Gastroesophageal sphincter (tissue), 4 donors: ENCODE data around the gene MARCO. TPM values are rescaled to one million over a fixed set of nuclear protein-coding genes. Genes with fewer than 3 reads are reported as not detected.

Experiments used
- ATAC-seq: fragments of 150-250 bp; one replicate; pipeline ENCODE4 v1.9.1; 2016; ENCODE audit warnings: mild to moderate bottlenecking, moderate library complexity
- H3K27ac ChIP-seq, 4 donors: fragments of 200-600 bp; sonication (generic) in 3 of 4; 1 replicate in 3 of 4; 2 replicates in 1 of 4; pipeline ENCODE4 v1.5.1; 2016 to 2019
- H3K27me3 ChIP-seq: fragments of 200-600 bp; sonication (generic); one replicate; pipeline ENCODE4 v1.5.1; 2019
- H3K36me3 ChIP-seq, 2 donors: fragments of 200-600 bp; sonication (generic); one replicate each; pipeline ENCODE4 v1.5.1; 2019; ENCODE audit warnings: control low read depth in 1 of 2
- H3K4me1 ChIP-seq, 3 donors: fragments of 200-600 bp; sonication (generic); 1 replicate in 2 of 3; 2 replicates in 1 of 3; pipeline ENCODE4 v1.5.1; 2016 to 2019; ENCODE audit warnings: control low read depth in 2 of 3
- H3K4me3 ChIP-seq, 2 donors: fragments of 200-600 bp; sonication (generic); one replicate each; pipeline ENCODE4 v1.5.1; 2019; ENCODE audit warnings: mild to moderate bottlenecking in 1 of 2, moderate library complexity in 1 of 2
- H3K9me3 ChIP-seq, 3 donors: fragments of 200-600 bp; sonication (generic); one replicate each; pipeline ENCODE4 v1.5.1; 2017 to 2019; ENCODE audit warnings: control low read depth in 2 of 3
- EP300 ChIP-seq: sonication (generic); formaldehyde crosslinking; IDR thresholded peaks from one replicate; pipeline ENCODE4 v1.6.1; 2017; ENCODE audit warnings: antibody characterized with exemption, mild to moderate bottlenecking
- POLR2A ChIP-seq, 2 donors: fragments of 450-650 bp; IDR thresholded peaks; one replicate each; pipeline ENCODE4 v1.6.1; 2017; ENCODE audit warnings: antibody characterized with exemption in 2 of 2, mild to moderate bottlenecking in 2 of 2, moderate library complexity in 1 of 2
- POLR2AphosphoS5 ChIP-seq: sonication (generic); formaldehyde crosslinking; IDR thresholded peaks from one replicate; pipeline ENCODE4 v1.6.1; 2017; ENCODE audit warnings: antibody characterized with exemption
- whole genome bisulfite sequencing, 2 donors: methylation state at CpG; one replicate each; pipeline ENCODE4 v1.1.5; 2018; ENCODE audit warnings: low coverage in 1 of 2; 5-methylcytosine and 5-hydroxymethylcytosine counted together
- total RNA-seq, 4 donors: library from RNA; depleted of rRNA; stranded (reverse); fragments of >200 nt; gene quantifications; one replicate each; pipeline ENCODE4 v1.1.0, GENCODE V29; 2016
- TF ChIP-seq, protein P1 (sequence below), 4 experiments: fragments of 200-600 bp in 2 of 4; fragments of 450-650 bp in 2 of 4; sonication (generic) in 1 of 4; IDR thresholded peaks; one replicate each; pipeline ENCODE4 v1.5.1; 2017 to 2019; ENCODE audit warnings: antibody characterized with exemption in 4 of 4, mild to moderate bottlenecking in 2 of 4, moderate library complexity in 2 of 4

The MARCO gene
- total RNA-seq, 4 donors from 2014 or later: 1.9 to 56.1 (median 24.0) TPM

- Histone ChIP-seq H3K36me3 (no peaks in the 10 kb centered on the region), H3K4me1 (no peaks in the 10 kb centered on the region), H3K9me3 (no peaks in the 10 kb centered on the region), H3K27ac (no peak overlapping the region), H3K4me3 (no peak overlapping the region), H3K27me3 (peaks cover 4% of the 10 kb centered on the region)
- ATAC-seq: no peak
- WGBS, 2 donors: 62 to 67% methylated on average over 4 to 6 of the region's 9 CpGs
- TF ChIP-seq, protein P1, sequence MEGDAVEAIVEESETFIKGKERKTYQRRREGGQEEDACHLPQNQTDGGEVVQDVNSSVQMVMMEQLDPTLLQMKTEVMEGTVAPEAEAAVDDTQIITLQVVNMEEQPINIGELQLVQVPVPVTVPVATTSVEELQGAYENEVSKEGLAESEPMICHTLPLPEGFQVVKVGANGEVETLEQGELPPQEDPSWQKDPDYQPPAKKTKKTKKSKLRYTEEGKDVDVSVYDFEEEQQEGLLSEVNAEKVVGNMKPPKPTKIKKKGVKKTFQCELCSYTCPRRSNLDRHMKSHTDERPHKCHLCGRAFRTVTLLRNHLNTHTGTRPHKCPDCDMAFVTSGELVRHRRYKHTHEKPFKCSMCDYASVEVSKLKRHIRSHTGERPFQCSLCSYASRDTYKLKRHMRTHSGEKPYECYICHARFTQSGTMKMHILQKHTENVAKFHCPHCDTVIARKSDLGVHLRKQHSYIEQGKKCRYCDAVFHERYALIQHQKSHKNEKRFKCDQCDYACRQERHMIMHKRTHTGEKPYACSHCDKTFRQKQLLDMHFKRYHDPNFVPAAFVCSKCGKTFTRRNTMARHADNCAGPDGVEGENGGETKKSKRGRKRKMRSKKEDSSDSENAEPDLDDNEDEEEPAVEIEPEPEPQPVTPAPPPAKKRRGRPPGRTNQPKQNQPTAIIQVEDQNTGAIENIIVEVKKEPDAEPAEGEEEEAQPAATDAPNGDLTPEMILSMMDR (IDR thresholded peaks at IDR 0.05): no peak
- no peak for TF ChIP-seq EP300
- TF ChIP-seq POLR2AphosphoS5: no peak
- TF ChIP-seq POLR2A (IDR thresholded peaks at IDR 0.05): no peak
Observed at GRCh38 chr2:118914721-118915453, 27.1 kb upstream of the MARCO start.

DNA sequence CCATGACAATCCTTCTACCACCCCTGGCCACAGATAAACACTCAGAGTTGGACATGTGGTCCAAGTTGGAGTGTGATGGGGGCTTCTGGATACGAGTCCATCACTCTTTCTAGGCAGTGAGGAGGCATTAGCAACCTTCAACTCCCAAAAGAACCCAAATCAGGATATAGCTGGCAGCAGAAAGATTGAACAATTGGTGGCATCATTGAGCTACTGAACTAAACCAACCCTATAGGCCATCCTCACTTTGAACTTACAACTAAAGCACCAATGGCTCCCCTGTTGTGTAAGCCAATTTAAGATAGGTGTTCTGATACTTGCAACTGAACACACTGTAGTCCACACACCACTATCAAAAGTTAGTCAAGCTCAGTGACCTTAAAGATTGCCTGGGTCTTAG, 24.0 kb upstream of the MARCO start:
- Histone ChIP-seq H3K9me3 (no peaks in the 10 kb centered on the region), H3K4me1 (no peaks in the 10 kb centered on the region), H3K27ac (no peak overlapping the region), H3K36me3 (no peaks in the 10 kb centered on the region), H3K4me3 (no peak overlapping the region), H3K27me3 (peaks cover 4% of the 10 kb centered on the region)
- WGBS, 2 donors: 56% methylated on average over 1 of the region's 1 CpG; no CpG with 5 or more reads in 1 of the 2 donors
- TF ChIP-seq, protein P1 (IDR thresholded peaks at IDR 0.05): no peak
- TF ChIP-seq EP300: no peak
- no peak for TF ChIP-seq POLR2A (IDR thresholded peaks at IDR 0.05)
- no peak for TF ChIP-seq POLR2AphosphoS5
- no peak for ATAC-seq

- H3K4me1 ChIP-seq: no peaks in the 10 kb centered on the region
- ATAC-seq: no peak
- TF ChIP-seq EP300 (no peak), POLR2A (IDR thresholded peaks at IDR 0.05) (no peak), POLR2AphosphoS5 (no peak)
- TF ChIP-seq, protein P1 (IDR thresholded peaks at IDR 0.05): no peak
- 59% methylated on average over 4 to 7 of the region's 7 CpGs for WGBS, 2 donors
- H3K27me3 ChIP-seq: peaks cover 16% of the 10 kb centered on the region
- no peak overlapping the region for H3K27ac ChIP-seq
- H3K36me3 ChIP-seq: no peaks in the 10 kb centered on the region
- H3K9me3 ChIP-seq: no peaks in the 10 kb centered on the region
- no peak overlapping the region for H3K4me3 ChIP-seq
Observed at GRCh38 chr2:118921646-118922045, 20.3 kb upstream of the MARCO start.

DNA sequence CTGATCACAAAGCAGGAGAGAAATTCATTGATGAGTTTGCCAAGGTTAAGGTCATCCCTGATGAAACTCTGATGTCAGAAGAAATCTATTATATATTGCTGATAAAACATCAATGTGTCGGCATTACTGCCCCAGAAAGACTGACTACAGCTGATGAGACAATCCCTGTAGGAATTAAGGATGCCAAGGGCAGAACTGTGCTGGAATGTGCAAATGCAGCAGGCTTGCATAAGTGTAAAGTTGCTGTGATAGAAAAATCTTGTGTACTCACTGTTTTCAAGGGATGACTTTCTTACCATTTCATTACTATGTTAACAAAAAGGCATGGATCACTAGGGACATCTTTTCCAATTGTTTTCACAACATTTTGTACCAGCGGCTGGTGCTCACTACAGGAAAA, 19.7 kb upstream of the MARCO start:
- ATAC-seq: no peak
- Histone ChIP-seq H3K9me3 (no peaks in the 10 kb centered on the region), H3K4me1 (no peaks in the 10 kb centered on the region), H3K27ac (no peak overlapping the region), H3K36me3 (no peaks in the 10 kb centered on the region), H3K4me3 (no peak overlapping the region), H3K27me3 (peaks cover 18% of the 10 kb centered on the region)
- TF ChIP-seq, protein P1 (IDR thresholded peaks at IDR 0.05): no peak
- no peak for TF ChIP-seq EP300
- TF ChIP-seq POLR2AphosphoS5: no peak
- no peak for TF ChIP-seq POLR2A (IDR thresholded peaks at IDR 0.05)
- 61 to 91% methylated on average over 1 to 2 of the region's 2 CpGs for WGBS, 2 donors

DNA sequence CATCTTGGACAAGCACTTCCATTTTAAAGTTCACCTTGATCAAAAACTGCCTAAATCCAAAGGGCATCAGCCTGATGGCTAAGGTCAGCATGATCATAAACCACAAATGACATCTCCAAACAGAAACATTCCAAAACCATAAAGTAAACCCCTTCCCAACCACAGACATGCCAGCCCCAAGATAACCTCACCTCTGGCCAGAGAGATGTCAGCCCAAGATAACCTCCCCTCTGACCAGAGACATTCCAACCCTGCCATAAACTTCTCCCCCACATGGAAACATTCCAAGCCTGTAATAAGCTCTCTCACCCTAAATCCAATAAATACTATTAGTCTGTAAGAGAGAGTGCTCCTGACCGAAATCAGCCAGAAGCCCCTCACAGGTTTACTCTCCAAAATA, 18.6 kb upstream of the MARCO start:
- no peak overlapping the region for H3K4me3 ChIP-seq
- peaks cover 18% of the 10 kb centered on the region for H3K27me3 ChIP-seq
- H3K9me3 ChIP-seq: no peaks in the 10 kb centered on the region
- TF ChIP-seq POLR2A (IDR thresholded peaks at IDR 0.05) (no peak), EP300 (no peak), POLR2AphosphoS5 (no peak)
- TF ChIP-seq, protein P1 (IDR thresholded peaks at IDR 0.05): no peak
- no peaks in the 10 kb centered on the region for H3K36me3 ChIP-seq
- WGBS, 2 donors: 67 to 78% methylated on average over 1 of the region's 1 CpG
- ATAC-seq: no peak
- no peaks in the 10 kb centered on the region for H3K4me1 ChIP-seq
- no peak overlapping the region for H3K27ac ChIP-seq
